HG02870 (cell line): Measurements from ENCODE around the gene PRRC2C.
"Not testable (repeated sequence)": the region's sequence is repeated elsewhere in the genome, so short reads cannot be mapped to it uniquely, and the experiment has no call there.

Source experiments
- ATAC-seq: cut with Tn5 transposase; IDR thresholded peaks from one replicate; pipeline ENCODE4 v1.9.1; 2021; ENCODE audit warnings: mild to moderate bottlenecking, moderate library complexity; ENCODE audit not compliant: unreplicated experiment

The PRRC2C gene

GRCh38 chr1:171581766-171582165 lies 96.4 kb downstream of the PRRC2C start:
- no peak for ATAC-seq

GRCh38 chr1:171582589-171582988 lies 97.3 kb downstream of the PRRC2C start:
- ATAC-seq, result no peak

GRCh38 chr1:171583591-171584201 lies 98.4 kb downstream of the PRRC2C start:
- ATAC-seq, result no peak

GRCh38 chr1:171585715-171586114 lies 100.4 kb downstream of the PRRC2C start:
- ATAC-seq, result no peak

GRCh38 chr1:171588230-171588629 lies 102.9 kb downstream of the PRRC2C start:
- no peak for ATAC-seq

GRCh38 chr1:171590022-171590421 lies 104.7 kb downstream of the PRRC2C start:
- ATAC-seq, result no peak

- peak; percentile 46 for ATAC-seq
These were observed 110.0 kb downstream of the PRRC2C start for GRCh38 chr1:171595324-171595723.

- ATAC-seq, result no peak
These were observed 110.8 kb downstream of the PRRC2C start for GRCh38 chr1:171596119-171596518.

GRCh38 chr1:171596705-171597104 lies 111.4 kb downstream of the PRRC2C start:
- no peak for ATAC-seq

- ATAC-seq, result no peak
These were observed 111.9 kb downstream of the PRRC2C start for GRCh38 chr1:171597203-171597602.

- not testable (repeated sequence) for ATAC-seq
These were observed 115.0 kb downstream of the PRRC2C start for GRCh38 chr1:171600310-171600709.

- no peak for ATAC-seq
These were observed 115.5 kb downstream of the PRRC2C start for GRCh38 chr1:171600862-171601261.

GRCh38 chr1:171603042-171603441 lies 117.7 kb downstream of the PRRC2C start:
- ATAC-seq, result not testable (repeated sequence)

- no peak for ATAC-seq
These were observed 121.1 kb downstream of the PRRC2C start for GRCh38 chr1:171606402-171606941.

GRCh38 chr1:171610385-171610784 lies 125.1 kb downstream of the PRRC2C start:
- no peak for ATAC-seq

- ATAC-seq, result no peak
These were observed 126.0 kb downstream of the PRRC2C start for GRCh38 chr1:171611306-171611705.

- no peak for ATAC-seq
These were observed 128.0 kb downstream of the PRRC2C start for GRCh38 chr1:171613282-171613681.

- not testable (repeated sequence) for ATAC-seq
These were observed 130.0 kb downstream of the PRRC2C start for GRCh38 chr1:171615122-171615906.

- ATAC-seq, result no peak
These were observed 131.3 kb downstream of the PRRC2C start for GRCh38 chr1:171616586-171616985.

GRCh38 chr1:171622152-171622462 lies 136.8 kb downstream of the PRRC2C start, which contains the start of gene MYOCOS:
MYOCOS (plus strand) TSS chr1:171622243; CDS start chr1:171623884, 1,641 bp downstream.
- ATAC-seq, result no peak

GRCh38 chr1:171623651-171624331 lies 138.5 kb downstream of the PRRC2C start:
- ATAC-seq, result no peak

- no peak for ATAC-seq
These were observed 139.9 kb downstream of the PRRC2C start for GRCh38 chr1:171625225-171625624.
